CD4-positive, alpha-beta T cell treated with Interleukin-6 for 4 hours (primary cell): ENCODE measurements around the gene DNM3.

Source experiments
- DNase-seq: peaks from one replicate; pipeline ENCODE4 v3.0.0-alpha.2; 2020; ENCODE audit warnings: mixed read lengths

The DNM3 gene

GRCh38 chr1:172254521-172255222, 413.4 kb downstream of the DNM3 start:
- DNase-seq = no peak

DNA sequence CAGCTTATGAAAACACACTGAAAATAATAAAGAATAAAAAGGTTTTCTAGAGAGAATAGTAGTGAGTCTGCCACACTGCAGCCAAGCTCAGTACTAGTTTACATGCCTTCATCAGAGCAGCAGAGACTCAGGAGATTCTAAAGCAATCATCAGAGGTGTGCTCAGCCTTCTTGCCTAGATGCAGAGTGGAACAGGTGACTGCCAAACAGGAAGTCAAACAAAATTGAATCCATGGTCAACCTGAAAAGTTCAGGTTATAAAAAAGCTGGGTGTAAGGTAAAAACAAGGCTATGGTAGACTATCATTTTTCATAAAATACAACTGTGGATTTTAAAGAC, 413.9 kb downstream of the DNM3 start:
- no peak for DNase-seq

- DNase-seq = no peak
Observed at GRCh38 chr1:172265905-172266304, 424.6 kb downstream of the DNM3 start.

DNA sequence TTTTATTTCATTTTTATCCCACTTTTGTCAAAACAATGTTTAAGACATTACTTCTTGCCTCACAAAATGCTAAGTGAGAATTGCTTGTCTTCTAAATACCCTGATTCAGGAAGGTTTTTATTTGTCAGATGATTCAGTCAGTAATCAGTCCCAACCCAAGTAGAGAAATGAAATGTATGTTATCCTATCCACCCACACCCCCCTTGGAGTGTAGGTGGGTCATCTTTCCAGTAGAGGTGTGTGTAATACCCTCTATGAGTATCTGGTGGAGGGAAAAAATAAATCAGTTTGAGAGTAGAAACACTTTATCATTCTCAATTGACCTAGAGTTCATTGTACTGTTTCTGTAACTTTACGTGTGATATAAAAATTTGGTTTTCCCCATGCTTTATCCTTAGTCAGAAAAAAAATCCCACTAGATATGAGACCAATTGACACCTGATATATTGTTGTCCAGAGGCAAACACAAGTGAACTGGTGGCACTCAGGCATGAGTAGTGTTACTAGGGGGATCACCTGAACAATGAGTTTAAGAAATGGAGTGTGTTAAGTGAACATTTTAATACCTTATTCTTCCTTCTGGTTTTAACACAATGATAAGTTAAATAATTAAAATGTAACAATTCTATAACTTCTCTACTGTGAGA, 425.4 kb downstream of the DNM3 start:
- DNase-seq = no peak

- DNase-seq = no peak
Observed at GRCh38 chr1:172268237-172268636, 426.9 kb downstream of the DNM3 start.

DNA sequence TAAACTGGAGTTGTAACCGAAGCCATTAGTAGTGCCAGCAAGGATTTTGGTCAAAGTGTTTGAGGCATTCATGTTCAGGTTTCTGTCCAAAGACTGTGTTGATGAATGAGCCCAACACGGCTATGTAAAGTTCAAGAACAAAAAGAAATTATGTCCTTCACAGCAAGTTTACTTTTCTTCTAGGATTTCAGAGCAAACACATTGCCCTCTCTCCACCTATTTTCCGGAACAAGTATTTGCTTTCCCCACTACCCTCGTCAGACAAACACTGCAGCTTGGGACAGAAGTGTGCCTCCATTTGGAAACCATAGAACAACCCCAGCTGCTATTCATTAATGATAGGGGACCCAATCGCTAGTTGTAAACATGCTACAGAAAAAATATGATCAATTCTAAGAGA, 427.8 kb downstream of the DNM3 start:
- DNase-seq = no peak

DNA sequence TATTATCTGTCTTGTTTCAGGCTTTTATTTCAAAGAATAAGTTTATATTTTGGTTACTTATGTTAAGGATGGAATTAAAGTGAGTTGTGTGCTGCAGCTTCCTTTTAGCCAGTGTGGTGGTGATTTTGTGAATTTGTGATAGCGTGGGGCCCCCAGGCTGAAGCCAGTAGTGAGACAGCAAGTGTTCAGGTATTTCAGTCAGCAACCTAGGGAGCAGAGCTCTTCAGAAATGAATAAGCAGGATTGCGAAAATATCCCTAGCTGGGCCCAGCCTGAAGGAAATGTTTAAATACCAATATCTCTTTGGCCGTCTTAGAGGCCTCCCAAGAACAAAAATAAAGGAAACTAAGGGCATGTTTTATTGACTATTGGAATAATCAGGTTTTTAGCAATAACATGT, 428.3 kb downstream of the DNM3 start:
- no peak for DNase-seq

GRCh38 chr1:172270605-172271004, 429.3 kb downstream of the DNM3 start:
- no peak for DNase-seq

GRCh38 chr1:172272087-172272486, 430.8 kb downstream of the DNM3 start:
- DNase-seq = no peak

DNA sequence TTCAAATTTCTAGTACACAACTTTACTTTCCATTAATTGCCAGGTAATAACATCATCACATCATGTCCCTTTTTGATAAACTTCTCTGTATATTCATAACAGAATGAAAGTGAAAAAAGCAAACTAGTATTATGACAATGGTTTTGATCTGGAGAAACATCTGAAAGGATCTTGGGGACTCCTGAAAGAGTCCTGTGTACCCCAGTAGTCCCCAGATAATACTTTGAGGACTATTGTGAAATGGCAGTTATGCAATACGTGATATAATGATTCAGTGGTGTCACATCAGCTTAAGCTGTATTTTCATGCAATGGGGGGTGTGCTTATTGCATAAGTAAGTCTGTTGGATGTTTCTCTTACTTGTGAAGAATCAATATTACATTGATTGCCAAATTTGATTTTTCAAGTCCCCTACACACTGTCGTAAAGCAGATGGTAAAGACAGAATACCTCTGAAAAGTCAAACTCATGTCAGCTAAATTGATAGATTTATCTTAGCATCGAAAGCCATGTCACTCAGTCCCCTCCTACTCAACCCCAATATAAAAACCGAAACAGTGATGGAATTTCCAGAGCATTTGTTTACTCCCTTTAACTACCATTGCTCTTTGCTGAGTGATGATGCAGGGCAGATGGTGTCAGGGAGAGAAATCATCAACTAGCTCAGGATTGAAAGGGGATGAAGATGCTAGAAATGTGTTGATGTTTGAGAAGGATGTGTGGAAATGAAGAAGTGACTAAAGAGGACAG, 432.5 kb downstream of the DNM3 start:
- DNase-seq = no peak

DNA sequence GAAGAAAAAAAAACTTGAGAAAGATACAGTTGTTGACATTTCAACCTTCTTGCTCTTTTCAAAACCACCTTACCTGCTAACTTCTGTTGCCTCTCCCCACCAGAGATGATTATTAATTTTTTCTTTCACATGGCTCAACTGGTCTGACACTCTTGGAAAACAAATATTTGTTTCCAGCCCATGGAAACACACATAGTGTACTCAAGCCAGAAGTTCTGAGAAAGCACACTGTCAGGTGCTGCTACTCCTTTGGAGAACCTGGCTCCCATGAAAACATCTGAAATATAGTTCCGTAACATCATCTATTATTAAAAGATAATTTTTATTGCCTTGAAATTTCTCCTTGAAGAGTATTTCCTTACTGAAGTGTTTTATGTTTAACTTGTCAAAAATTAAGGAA, 434.2 kb downstream of the DNM3 start:
- DNase-seq = no peak

DNA sequence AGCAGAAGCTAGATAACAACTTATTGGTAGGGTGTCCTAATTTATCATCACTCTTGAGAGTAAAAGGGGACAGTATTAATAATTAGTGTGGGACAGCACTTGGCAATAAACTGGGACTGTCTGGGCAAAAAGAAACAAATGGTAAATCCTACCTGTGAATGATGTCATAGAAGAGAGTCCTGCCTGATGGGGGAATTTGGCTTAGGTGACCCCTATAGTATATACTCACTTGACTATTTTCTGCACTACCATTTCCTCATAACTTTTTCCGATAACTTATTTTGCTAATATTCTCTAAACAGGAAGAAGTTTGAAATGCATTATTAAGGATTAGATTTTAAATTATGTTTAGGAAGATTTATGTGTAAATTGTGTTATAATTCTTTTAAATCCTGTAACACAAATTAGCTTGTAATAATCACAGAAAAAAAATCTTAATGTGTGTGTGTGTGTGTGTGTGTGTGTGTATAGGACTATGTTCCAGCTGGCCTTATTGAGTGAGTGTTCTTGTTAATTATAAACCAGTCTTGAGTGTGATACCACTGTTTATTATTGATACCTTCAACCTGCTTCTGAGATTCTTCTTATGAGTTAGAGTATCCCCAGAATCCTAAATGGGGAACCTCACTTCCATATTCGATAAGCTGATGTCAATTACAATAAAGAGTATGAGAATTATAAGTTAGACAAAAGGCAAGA, 435.0 kb downstream of the DNM3 start:
- DNase-seq = no peak

GRCh38 chr1:172277275-172277674, 436.0 kb downstream of the DNM3 start:
- no peak for DNase-seq

GRCh38 chr1:172277989-172278388, 436.7 kb downstream of the DNM3 start:
- no peak for DNase-seq

DNA sequence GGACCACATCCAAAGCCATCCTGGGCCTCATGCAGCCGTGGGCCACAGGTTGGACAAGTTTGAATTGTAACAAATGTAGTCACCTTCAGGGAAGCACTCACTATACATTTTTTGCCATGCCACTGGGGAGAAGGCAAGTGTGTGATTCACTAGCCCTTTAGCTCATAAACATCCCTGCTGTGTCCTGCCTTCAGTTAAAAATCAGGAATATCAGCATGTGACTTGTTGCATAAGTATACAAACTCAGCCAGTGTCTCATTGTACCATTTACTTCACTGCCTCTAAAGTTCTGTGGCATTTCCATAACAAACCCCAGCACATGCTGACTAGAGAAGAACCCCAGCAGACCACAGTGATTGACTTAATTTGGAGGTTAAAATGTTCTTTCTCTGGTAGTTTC, 437.2 kb downstream of the DNM3 start:
- DNase-seq = no peak

DNA sequence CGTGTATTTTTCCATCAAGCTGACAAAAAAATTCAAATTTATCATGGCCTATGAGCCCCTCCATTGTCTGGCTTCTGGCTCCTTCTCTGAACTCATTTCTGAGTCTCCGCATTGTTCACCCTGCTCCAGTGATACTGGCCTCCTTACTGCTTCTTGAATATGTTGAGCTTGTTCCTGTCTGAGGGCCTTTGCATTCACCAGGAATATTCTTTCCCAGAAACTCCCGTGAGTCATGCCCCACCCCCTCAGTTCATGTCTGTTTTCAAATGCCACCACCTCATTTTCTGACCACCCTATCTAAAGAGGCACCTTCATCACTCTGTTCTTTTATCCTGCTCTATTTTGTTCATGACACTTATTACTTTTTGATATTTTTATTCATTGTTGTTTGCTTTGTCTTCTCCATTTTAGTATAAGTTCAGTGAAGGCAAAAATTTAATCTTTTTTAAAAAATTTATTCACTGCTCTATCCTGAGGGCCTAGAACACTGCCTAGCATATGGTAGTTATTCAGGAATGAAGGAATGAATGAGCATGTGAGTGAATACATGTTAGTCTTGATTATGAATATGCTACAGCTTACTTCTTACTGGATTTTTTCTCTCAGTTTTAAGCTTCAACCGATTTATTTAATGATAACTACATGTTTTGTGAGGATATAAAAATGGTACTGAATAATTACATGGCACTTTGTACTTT, 438.8 kb downstream of the DNM3 start:
- DNase-seq = no peak

GRCh38 chr1:172283766-172284165, 442.5 kb downstream of the DNM3 start:
- DNase-seq = no peak

- no peak for DNase-seq
Observed at GRCh38 chr1:172286629-172287076, 445.4 kb downstream of the DNM3 start.

DNA sequence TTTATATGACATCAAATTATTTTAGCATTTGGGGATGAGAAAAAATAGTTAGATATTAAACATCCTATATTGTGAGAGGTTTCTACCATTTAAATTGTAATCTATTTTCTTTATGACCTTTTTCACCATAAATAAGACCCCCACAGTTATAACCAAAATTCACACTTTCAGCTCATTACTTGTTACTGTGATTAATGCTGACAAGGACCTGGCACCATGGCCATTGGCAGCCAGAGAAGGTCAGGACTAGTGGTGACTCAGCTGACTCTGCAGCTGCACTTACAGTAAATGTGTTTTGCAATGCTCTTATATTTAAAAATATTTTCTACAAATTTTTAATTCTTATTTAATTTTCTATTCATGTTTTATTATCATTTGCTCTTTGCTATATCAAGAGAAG, 445.9 kb downstream of the DNM3 start:
- no peak for DNase-seq

DNA sequence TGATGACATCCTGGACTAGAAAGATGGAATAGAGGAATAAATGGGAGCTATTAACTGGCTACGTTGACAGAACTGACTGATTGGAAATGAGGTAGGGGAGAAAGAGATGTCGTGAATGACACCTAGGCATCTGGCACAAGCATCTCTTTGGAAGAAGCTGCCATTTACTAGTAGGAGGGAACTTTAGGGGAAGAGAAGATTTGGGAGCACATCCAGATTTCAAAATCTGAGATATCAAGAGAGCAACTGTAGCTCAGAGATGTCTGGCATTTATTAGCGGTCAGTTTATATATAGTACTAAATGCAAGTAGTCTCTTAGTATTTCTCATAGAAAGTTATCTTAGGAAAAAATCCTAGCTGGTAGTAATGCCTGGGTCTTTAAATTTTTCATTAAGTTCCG, 447.3 kb downstream of the DNM3 start:
- no peak for DNase-seq

DNA sequence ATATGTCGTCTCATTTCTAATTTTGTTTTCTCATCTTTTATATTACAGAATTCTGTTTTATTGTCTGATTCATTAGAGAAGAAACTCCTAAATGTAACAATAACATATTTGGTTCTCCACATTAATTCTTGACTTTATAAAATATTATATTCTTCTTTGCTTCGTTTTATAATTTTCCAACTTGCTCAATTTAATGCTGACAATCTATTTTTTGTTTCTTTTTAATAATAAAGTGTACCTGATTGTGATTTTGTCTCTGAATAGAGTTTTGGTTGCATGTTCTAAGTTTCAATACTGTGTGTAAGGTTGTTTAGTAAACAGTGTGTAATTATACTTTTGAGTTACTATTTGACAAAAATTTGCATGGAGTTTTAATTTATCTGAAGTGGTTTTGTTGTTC, 448.1 kb downstream of the DNM3 start:
- DNase-seq = no peak

- DNase-seq = no peak
Observed at GRCh38 chr1:172292840-172293239, 451.5 kb downstream of the DNM3 start.

- no peak for DNase-seq
Observed at GRCh38 chr1:172293429-172293828, 452.1 kb downstream of the DNM3 start.
